C4-2B (cell line): Measurements from ENCODE around the gene TMEM145.

Experiments used
- CTCF ChIP-seq: fragments of 450-650 bp; conservative IDR thresholded peaks from 2 replicates; pipeline ENCODE4 v1.5.1; 2017; ENCODE audit warnings: mild to moderate bottlenecking
- ZFX ChIP-seq: fragments of 450-650 bp; IDR thresholded peaks from 2 replicates; pipeline ENCODE4 v1.6.1; 2017

DNA sequence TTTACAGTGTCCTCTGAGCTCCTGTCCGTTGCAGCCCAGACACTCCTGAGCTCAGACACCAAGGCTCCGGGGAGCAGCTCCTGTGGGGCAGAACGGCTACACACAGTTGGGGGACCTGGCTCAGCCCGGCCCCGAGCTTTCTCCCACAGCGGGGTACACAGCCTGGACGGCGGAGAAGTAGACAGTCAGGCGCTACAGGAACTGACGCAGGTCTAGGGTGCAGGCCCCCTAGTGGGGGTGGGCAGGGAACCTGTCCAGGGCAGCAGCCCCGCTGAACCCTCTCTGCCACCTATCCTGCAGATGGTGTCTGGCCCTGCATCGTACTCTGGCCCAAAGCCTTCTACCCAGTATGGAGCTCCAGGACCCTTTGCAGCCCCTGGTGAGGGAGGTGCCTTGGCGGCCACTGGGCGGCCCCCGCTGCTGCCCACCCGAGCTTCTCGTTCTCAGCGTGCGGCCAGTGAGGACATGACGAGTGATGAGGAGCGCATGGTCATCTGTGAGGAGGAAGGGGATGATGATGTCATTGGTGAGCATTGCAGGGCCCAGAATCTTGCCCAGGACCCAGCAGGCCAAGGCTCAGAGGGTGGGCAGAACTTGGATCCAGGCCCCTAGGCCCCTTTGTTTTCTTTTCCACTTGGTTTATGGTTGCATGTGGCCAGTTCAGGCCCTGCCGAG, 24.1 kb upstream of the TMEM145 start:
- TF ChIP-seq CTCF = no peak
- TF ChIP-seq ZFX = no peak
